H9 (cell line): Measurements from ENCODE around the gene NCEH1. TPM values are rescaled to one million over a fixed set of nuclear protein-coding genes. Genes with fewer than 3 reads are reported as not detected.

Experiments
- DNase-seq: peaks from one replicate; pipeline ENCODE4 v3.0.0-alpha.2; 2017
- H2AFZ ChIP-seq: one replicate; pipeline ENCODE4 v1.6.1; 2013; ENCODE audit warnings: mild to moderate bottlenecking, low read length, control low read depth, moderate library complexity
- H2AK5ac ChIP-seq: 2 replicates; pipeline ENCODE4 v1.6.1; 2013; ENCODE audit warnings: low read length, control low read depth, mixed read lengths; ENCODE audit not compliant: insufficient read length
- H2BK120ac ChIP-seq: one replicate; pipeline ENCODE4 v1.6.1; 2013; ENCODE audit warnings: low read depth, mild to moderate bottlenecking, low read length, control low read depth, inconsistent platforms; ENCODE audit not compliant: poor library complexity, severe bottlenecking
- H2BK12ac ChIP-seq: 2 replicates; pipeline ENCODE4 v1.6.1; 2013; ENCODE audit warnings: low read length, control low read depth, mixed read lengths, low read depth; ENCODE audit not compliant: insufficient read length
- H2BK15ac ChIP-seq: 2 replicates; pipeline ENCODE4 v1.6.1; 2013; ENCODE audit warnings: low read depth, low read length, control low read depth
- H2BK20ac ChIP-seq: one replicate; pipeline ENCODE4 v1.6.1; 2013; ENCODE audit warnings: low read depth, mild to moderate bottlenecking, low read length, control low read depth, inconsistent platforms; ENCODE audit not compliant: poor library complexity, severe bottlenecking
- H2BK5ac ChIP-seq: 2 replicates; pipeline ENCODE4 v1.6.1; 2013; ENCODE audit warnings: low read length, control low read depth, mixed read lengths; ENCODE audit not compliant: insufficient read length
- H3K14ac ChIP-seq: 2 replicates; pipeline ENCODE4 v1.6.1; 2013; ENCODE audit warnings: low read length, control low read depth; ENCODE audit not compliant: insufficient read depth
- H3K18ac ChIP-seq: 2 replicates; pipeline ENCODE4 v1.6.1; 2013; ENCODE audit warnings: low read depth, mild to moderate bottlenecking, mixed read lengths, low read length, control low read depth; ENCODE audit not compliant: insufficient read length
- H3K23ac ChIP-seq: 2 replicates; pipeline ENCODE4 v1.6.1; 2013; ENCODE audit warnings: low read length, control low read depth, mixed read lengths, low read depth; ENCODE audit not compliant: insufficient read length
- H3K23me2 ChIP-seq: 2 replicates; pipeline ENCODE4 v1.6.1; 2013; ENCODE audit warnings: low read depth, mild to moderate bottlenecking, mixed read lengths, low read length, control low read depth; ENCODE audit not compliant: insufficient read length, poor library complexity, severe bottlenecking
- H3K27ac ChIP-seq: 2 replicates; pipeline ENCODE4 v1.5.1; 2013; ENCODE audit warnings: low read length, control low read depth, mixed read lengths, low read depth; ENCODE audit not compliant: insufficient read length
- H3K27me3 ChIP-seq: 2 replicates; pipeline ENCODE4 v1.6.1; 2013; ENCODE audit warnings: low read length, control low read depth, inconsistent platforms; ENCODE audit not compliant: insufficient read depth
- H3K4ac ChIP-seq: 2 replicates; pipeline ENCODE4 v1.6.1; 2013; ENCODE audit warnings: low read depth, mild to moderate bottlenecking, control low read depth, inconsistent platforms, low read length, moderate library complexity
- H3K4me1 ChIP-seq: 2 replicates; pipeline ENCODE4 v1.6.1; 2013; ENCODE audit warnings: low read length, control low read depth, inconsistent platforms; ENCODE audit not compliant: insufficient read depth
- H3K4me2 ChIP-seq: 2 replicates; pipeline ENCODE4 v1.6.1; 2013; ENCODE audit warnings: low read length, control low read depth, mixed read lengths; ENCODE audit not compliant: insufficient read length, insufficient read depth
- H3K56ac ChIP-seq: 2 replicates; pipeline ENCODE4 v1.6.1; 2013; ENCODE audit warnings: low read depth, mild to moderate bottlenecking, mixed read lengths, low read length, control low read depth; ENCODE audit not compliant: insufficient read length
- H3K79me1 ChIP-seq: 2 replicates; pipeline ENCODE4 v1.6.1; 2013; ENCODE audit warnings: low read depth, mild to moderate bottlenecking, moderate library complexity, low read length, control low read depth, inconsistent platforms; ENCODE audit not compliant: insufficient read depth, poor library complexity, severe bottlenecking
- H3K79me2 ChIP-seq: 2 replicates; pipeline ENCODE4 v1.6.1; 2013; ENCODE audit warnings: low read length, control low read depth, inconsistent platforms; ENCODE audit not compliant: insufficient read depth
- H3K9ac ChIP-seq: 2 replicates; pipeline ENCODE4 v1.6.1; 2013; ENCODE audit warnings: low read length, control low read depth, mixed read lengths; ENCODE audit not compliant: insufficient read length; ENCODE audit errors: extremely low read depth
- H3K9me3 ChIP-seq: one replicate; pipeline ENCODE4 v1.6.1; 2013; ENCODE audit warnings: low read depth, low read length, inconsistent platforms; ENCODE audit not compliant: control insufficient read depth
- H3T11ph ChIP-seq: one replicate; pipeline ENCODE4 v1.6.1; 2013; ENCODE audit warnings: mild to moderate bottlenecking, low read length, control low read depth, inconsistent platforms
- H4K20me1 ChIP-seq: one replicate; pipeline ENCODE4 v1.6.1; 2013; ENCODE audit not compliant: control insufficient read depth, insufficient read length, insufficient read depth
- H4K5ac ChIP-seq: 2 replicates; pipeline ENCODE4 v1.6.1; 2013; ENCODE audit warnings: low read depth, mild to moderate bottlenecking, mixed read lengths, low read length, control low read depth; ENCODE audit not compliant: insufficient read length
- H4K8ac ChIP-seq: replicated peaks from 2 replicates; pipeline ENCODE4 v1.6.1; 2013; ENCODE audit warnings: low read length, control low read depth, mixed read lengths, low read depth; ENCODE audit not compliant: insufficient read length
- H4K91ac ChIP-seq: 2 replicates; pipeline ENCODE4 v1.6.1; 2013; ENCODE audit warnings: low read depth, mild to moderate bottlenecking, moderate library complexity, mixed read lengths, low read length, control low read depth; ENCODE audit not compliant: insufficient read length
- H3K27ac Mint-ChIP-seq, 3 experiments: 2 replicates in 2 of 3; 3 replicates in 1 of 3; pipeline ENCODE4 v1.8.0; 2020 to 2021; ENCODE audit warnings: mixed read lengths in 3 of 3, mild to moderate bottlenecking in 1 of 3, moderate library complexity in 1 of 3
- H3K27me3 Mint-ChIP-seq: 2 replicates; pipeline ENCODE4 v1.8.0; 2021; ENCODE audit warnings: low read depth, mild to moderate bottlenecking, moderate library complexity, mixed read lengths
- H3K36me3 Mint-ChIP-seq, 3 experiments: 2 replicates in 2 of 3; 3 replicates in 1 of 3; pipeline ENCODE4 v1.8.0; 2020 to 2021; ENCODE audit warnings: low read depth in 3 of 3, mixed read lengths in 3 of 3; ENCODE audit not compliant: insufficient read depth in 1 of 3
- H3K4me1 Mint-ChIP-seq, 2 experiments: 2 replicates each; pipeline ENCODE4 v1.8.0; 2020; ENCODE audit warnings: mixed read lengths in 2 of 2
- H3K4me3 Mint-ChIP-seq, 2 experiments: 2 replicates in 1 of 2; 3 replicates in 1 of 2; pipeline ENCODE4 v1.8.0; 2020 to 2021; ENCODE audit warnings: mild to moderate bottlenecking in 2 of 2, mixed read lengths in 2 of 2, moderate library complexity in 1 of 2
- H3K9me3 Mint-ChIP-seq, 2 experiments: 2 replicates in 1 of 2; 3 replicates in 1 of 2; pipeline ENCODE4 v1.8.0; 2020; ENCODE audit warnings: mild to moderate bottlenecking in 2 of 2, mixed read lengths in 2 of 2, moderate library complexity in 1 of 2
- CTCF ChIP-seq: fragments of 200-600 bp; sonication (generic); conservative IDR thresholded peaks from 3 replicates; pipeline ENCODE4 v1.8.0; 2021; ENCODE audit warnings: antibody characterized with exemption, mild to moderate bottlenecking
- WGBS: extraction: QIAGEN DNeasy Blood & Tissue Kit; methylation state at CpG from one replicate; pipeline ENCODE4 v1.1.7; 2013; ENCODE audit warnings: missing lambda C conversion rate, low lambda C conversion rate, mixed read lengths; ENCODE audit not compliant: insufficient read length; ENCODE audit errors: extremely low coverage; 5-methylcytosine and 5-hydroxymethylcytosine counted together
- total RNA-seq: library from RNA; stranded (reverse); gene quantifications from 2 replicates; pipeline ENCODE4 v1.2.1, GENCODE V29; 2021

NCEH1 gene
- total RNA-seq, 1 experiment from 2014 or later: 2.3 TPM

- Histone ChIP-seq H2BK5ac (no peak overlapping the region), H3K4me2 (no peak overlapping the region), H3K79me1 (no peaks in the 10 kb centered on the region), H3K56ac (no peak overlapping the region), H3K23me2 (no peaks in the 10 kb centered on the region), H2BK20ac (no peak overlapping the region), H2AFZ (no peak overlapping the region), H3K14ac (no peak overlapping the region), H3T11ph (no peak overlapping the region), H4K8ac (no peak overlapping the region), H3K27ac (no peak overlapping the region), H2AK5ac (no peak overlapping the region), H2BK15ac (no peak overlapping the region), H3K18ac (no peak overlapping the region), H3K27me3 (no peaks in the 10 kb centered on the region), H3K79me2 (no peaks in the 10 kb centered on the region), H4K20me1 (no peaks in the 10 kb centered on the region), H4K5ac (no peak overlapping the region), H3K9me3 (no peaks in the 10 kb centered on the region), H3K4me1 (peaks cover 4% of the 10 kb centered on the region; the same call in 1 of the 2 replicates), H3K9ac (no peak overlapping the region), H3K23ac (no peak overlapping the region), H2BK12ac (no peak overlapping the region), H4K91ac (no peak overlapping the region), H3K4ac (no peak overlapping the region), H2BK120ac (no peak overlapping the region)
- no peak for TF ChIP-seq CTCF
- no peak overlapping the region for H3K4me3 Mint-ChIP-seq
- no CpG with 5 or more reads among the region's 2 CpGs for WGBS
- peaks cover 5 to 21% (median 10%) of the 10 kb centered on the region in 3 experiments for H3K36me3 Mint-ChIP-seq
- peaks cover 17 to 22% of the 10 kb centered on the region in 2 experiments for H3K4me1 Mint-ChIP-seq
- H3K9me3 Mint-ChIP-seq: peaks cover 17 to 18% of the 10 kb centered on the region in 2 experiments
- no peaks in the 10 kb centered on the region for H3K27me3 Mint-ChIP-seq
- no peak for DNase-seq
- H3K27ac Mint-ChIP-seq: no peak overlapping the region
Measured at GRCh38 chr3:172608575-172608974, 102.3 kb downstream of the NCEH1 start.
